ENCODE results near the gene NDEL1. TPM values are rescaled to one million over a fixed set of nuclear protein-coding genes. Genes with fewer than 3 reads are reported as not detected.
A peak's percentile ranks its signal among the peaks of the same experiment; 100 is the strongest.

The NDEL1 gene
- total and polyA plus RNA-seq, 8 donors: 14.4 to 28.8 (median 21.0) TPM

- ATAC-seq: no peak
- intact Hi-C loops (cut with DNase I): loop anchor here in 2 of 3 donors (10.0 kb wide), 1 partner anchor 336 kb away; the partner anchor contains the start of gene CCDC42 (in 2 of the 2)
- Histone ChIP-seq H3K9me3 (no peaks in the 10 kb centered on the region), H3K27ac (no peak overlapping the region), H3K4me3 (no peak overlapping the region), H3K4me1 (peaks cover 0 to 4% (median 0%) of the 10 kb centered on the region in 3 donors), H3K27me3 (no peaks in the 10 kb centered on the region), H3K36me3 (no peaks in the 10 kb centered on the region)
- 55 to 59% methylated on average over 11 to 14 of the region's 14 CpGs for WGBS, 2 donors
- TF ChIP-seq, protein P1, sequence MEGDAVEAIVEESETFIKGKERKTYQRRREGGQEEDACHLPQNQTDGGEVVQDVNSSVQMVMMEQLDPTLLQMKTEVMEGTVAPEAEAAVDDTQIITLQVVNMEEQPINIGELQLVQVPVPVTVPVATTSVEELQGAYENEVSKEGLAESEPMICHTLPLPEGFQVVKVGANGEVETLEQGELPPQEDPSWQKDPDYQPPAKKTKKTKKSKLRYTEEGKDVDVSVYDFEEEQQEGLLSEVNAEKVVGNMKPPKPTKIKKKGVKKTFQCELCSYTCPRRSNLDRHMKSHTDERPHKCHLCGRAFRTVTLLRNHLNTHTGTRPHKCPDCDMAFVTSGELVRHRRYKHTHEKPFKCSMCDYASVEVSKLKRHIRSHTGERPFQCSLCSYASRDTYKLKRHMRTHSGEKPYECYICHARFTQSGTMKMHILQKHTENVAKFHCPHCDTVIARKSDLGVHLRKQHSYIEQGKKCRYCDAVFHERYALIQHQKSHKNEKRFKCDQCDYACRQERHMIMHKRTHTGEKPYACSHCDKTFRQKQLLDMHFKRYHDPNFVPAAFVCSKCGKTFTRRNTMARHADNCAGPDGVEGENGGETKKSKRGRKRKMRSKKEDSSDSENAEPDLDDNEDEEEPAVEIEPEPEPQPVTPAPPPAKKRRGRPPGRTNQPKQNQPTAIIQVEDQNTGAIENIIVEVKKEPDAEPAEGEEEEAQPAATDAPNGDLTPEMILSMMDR (IDR thresholded peaks at IDR 0.05): no peak
- DNase-seq: no peak
- no peak for FAIRE-seq
These were observed 27.3 kb upstream of the NDEL1 start for GRCh38 chr17:8408371-8408770.

DNA sequence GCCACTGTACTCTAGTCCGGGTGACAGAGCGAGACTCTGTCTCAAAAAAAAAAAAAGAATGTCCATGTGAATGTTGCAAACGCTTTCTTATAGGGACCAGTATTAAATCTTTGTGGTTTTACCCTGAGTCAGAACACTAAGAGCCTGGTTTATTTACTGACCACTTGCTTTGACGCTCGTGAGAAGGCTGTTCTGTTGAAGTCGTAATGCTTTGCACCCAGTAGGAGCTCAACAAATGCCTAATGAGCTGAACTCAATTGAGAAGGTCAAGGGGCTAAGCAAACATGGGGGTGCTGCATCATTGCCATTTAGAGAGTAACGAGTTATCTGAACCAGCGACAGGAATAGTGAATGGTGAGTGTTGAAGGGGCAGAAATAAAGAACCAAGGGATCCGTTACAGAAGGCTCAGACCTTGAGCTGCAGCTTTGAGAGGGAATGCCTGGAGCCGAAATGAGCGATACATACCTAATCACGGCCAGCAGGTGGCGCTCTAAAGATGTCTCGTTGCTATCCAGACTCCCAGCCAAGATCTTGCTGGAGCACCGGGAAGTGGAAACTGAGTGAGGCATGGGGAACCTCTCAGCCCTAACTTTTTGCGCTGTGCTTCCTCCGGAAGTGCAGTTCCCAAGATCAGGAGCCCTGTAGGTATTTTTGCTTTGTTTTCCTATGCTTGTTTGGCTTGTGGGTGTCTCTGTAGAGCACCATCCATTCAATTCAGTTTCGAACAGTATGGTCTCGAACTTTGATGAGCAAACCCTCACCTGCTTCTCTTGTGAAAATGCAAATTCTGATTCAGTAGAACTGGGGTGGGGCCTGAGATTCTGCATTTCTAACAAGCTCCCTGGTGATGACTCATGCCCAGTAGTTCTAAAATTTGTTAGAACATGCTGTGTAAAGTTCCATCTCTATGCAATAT, 25.5 kb upstream of the NDEL1 start:
- FAIRE-seq: peak; percentile 91
- WGBS, 2 donors: 17 to 20% methylated on average over 18 to 19 of the region's 19 CpGs

DNA sequence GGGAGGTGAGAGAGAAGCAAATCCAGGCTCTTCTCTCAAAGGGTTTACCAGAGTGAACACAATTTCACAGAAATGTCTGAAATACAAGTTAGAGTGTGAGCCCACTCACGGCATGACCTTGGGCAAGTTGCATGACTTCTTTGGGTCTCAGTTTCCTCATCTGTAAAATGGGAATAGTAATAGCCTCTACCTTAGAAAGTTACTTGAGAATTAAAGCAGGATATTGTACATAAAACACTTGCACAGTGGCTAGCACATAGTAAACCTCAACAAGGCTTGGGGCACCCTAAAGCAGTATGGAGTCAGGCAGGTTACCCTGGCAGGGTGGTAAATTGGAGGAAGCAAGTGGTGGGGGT, 24.8 kb upstream of the NDEL1 start:
- H3K27me3 ChIP-seq: no peaks in the 10 kb centered on the region
- intact Hi-C loops (cut with DNase I): loop anchor here in 1 of 3 donors (10.0 kb wide), 1 partner anchor 334 kb away; the partner anchor contains the start of gene CCDC42
- WGBS, 2 donors: 42 to 60% methylated on average over 1 of the region's 1 CpG
- H3K36me3 ChIP-seq: no peaks in the 10 kb centered on the region
- TF ChIP-seq, protein P1 (IDR thresholded peaks at IDR 0.05): no peak
- ATAC-seq (no peak), FAIRE-seq (no peak), DNase-seq (no peak)
- no peaks in the 10 kb centered on the region for H3K9me3 ChIP-seq
- no peak overlapping the region for H3K4me3 ChIP-seq
- H3K27ac ChIP-seq: no peak overlapping the region
- H3K4me1 ChIP-seq: peaks cover 0 to 4% (median 0%) of the 10 kb centered on the region in 3 donors

More for the DNA sequence above, 25.5 kb upstream of the NDEL1 start:
- H3K9me3 ChIP-seq: no peaks in the 10 kb centered on the region
- ATAC-seq: peak; percentile 95 to 99 (median 98)
- peak; percentile 81 to 98 (median 92) for DNase-seq
- H3K4me3 ChIP-seq: no peak overlapping the region
- intact Hi-C loops (cut with DNase I): loop anchor here (10.0 kb wide), 1 partner anchor 335 kb away; the partner anchor contains the start of gene CCDC42 (in 3 of the 3)
- H3K27ac ChIP-seq: no peak overlapping the region
- peaks cover 0 to 4% (median 0%) of the 10 kb centered on the region in 3 donors for H3K4me1 ChIP-seq
- no peaks in the 10 kb centered on the region for H3K27me3 ChIP-seq
- H3K36me3 ChIP-seq: no peaks in the 10 kb centered on the region
- TF ChIP-seq, protein P1 (IDR thresholded peaks at IDR 0.05): peak; percentile 80 to 89 (median 84)

DNA sequence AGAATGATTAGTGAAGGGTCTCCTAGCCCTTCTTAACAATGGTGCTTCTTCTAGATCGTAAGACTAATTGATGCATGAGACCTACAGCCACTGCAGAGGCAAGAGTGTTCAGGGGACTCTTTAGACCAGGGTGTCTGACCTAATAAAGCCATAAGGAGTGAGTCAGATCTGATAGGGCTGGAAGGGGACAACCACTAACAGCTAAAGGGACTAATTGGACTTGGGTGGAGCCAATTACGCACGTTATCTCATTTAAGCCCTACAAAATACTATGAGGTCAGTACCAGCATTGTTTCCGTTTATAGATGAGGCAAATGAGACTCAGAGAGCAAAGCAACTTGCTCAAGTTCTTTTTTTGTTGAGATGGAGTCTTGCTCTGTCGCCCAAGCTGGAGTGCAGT, 23.6 kb upstream of the NDEL1 start:
- Histone ChIP-seq H3K9me3 (no peaks in the 10 kb centered on the region), H3K27ac (no peak overlapping the region), H3K4me1 (peaks cover 0 to 4% (median 0%) of the 10 kb centered on the region in 3 donors), H3K4me3 (no peak overlapping the region), H3K27me3 (no peaks in the 10 kb centered on the region), H3K36me3 (no peaks in the 10 kb centered on the region)
- intact Hi-C loops (cut with DNase I): loop anchor here in 1 of 3 donors (10.0 kb wide), 1 partner anchor 333 kb away; the partner anchor contains the start of gene CCDC42
- TF ChIP-seq, protein P1 (IDR thresholded peaks at IDR 0.05): no peak
- FAIRE-seq (no peak), DNase-seq (no peak), ATAC-seq (no peak)
- 76 to 77% methylated on average over 5 of the region's 5 CpGs for WGBS, 2 donors

Data from pancreas (tissue), 10 donors.